Loucy (cell line): Measurements from ENCODE around the gene TUBA4A.

ENCODE experiments used
- EZH2phosphoT487 ChIP-seq: fragments of 200-600 bp; IDR thresholded peaks from 2 replicates; pipeline ENCODE4 v1.6.1; 2018; ENCODE audit warnings: antibody characterized with exemption, mild to moderate bottlenecking, moderate library complexity, borderline replicate concordance
- TF ChIP-seq, protein P1 (sequence below): fragments of 200-600 bp; sonication (generic); conservative IDR thresholded peaks from 2 replicates; pipeline ENCODE4 v1.5.1; 2014; ENCODE audit warnings: mild to moderate bottlenecking, antibody characterized with exemption, low read length

GRCh38 chr2:219213026-219213415 lies 40.7 kb downstream of the TUBA4A start:
- TF ChIP-seq, protein P1, sequence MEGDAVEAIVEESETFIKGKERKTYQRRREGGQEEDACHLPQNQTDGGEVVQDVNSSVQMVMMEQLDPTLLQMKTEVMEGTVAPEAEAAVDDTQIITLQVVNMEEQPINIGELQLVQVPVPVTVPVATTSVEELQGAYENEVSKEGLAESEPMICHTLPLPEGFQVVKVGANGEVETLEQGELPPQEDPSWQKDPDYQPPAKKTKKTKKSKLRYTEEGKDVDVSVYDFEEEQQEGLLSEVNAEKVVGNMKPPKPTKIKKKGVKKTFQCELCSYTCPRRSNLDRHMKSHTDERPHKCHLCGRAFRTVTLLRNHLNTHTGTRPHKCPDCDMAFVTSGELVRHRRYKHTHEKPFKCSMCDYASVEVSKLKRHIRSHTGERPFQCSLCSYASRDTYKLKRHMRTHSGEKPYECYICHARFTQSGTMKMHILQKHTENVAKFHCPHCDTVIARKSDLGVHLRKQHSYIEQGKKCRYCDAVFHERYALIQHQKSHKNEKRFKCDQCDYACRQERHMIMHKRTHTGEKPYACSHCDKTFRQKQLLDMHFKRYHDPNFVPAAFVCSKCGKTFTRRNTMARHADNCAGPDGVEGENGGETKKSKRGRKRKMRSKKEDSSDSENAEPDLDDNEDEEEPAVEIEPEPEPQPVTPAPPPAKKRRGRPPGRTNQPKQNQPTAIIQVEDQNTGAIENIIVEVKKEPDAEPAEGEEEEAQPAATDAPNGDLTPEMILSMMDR = no peak
- TF ChIP-seq EZH2phosphoT487 = no peak
